ENCODE measurements around the gene CCDC13. TPM values are rescaled to one million over a fixed set of nuclear protein-coding genes. Genes with fewer than 3 reads are reported as not detected.

Gene CCDC13
- total RNA-seq, 6 experiments from 2014 or later, result 1.2 to 2.5 (median 1.6) TPM

- peak; percentile 62 to 79 (median 70) for ATAC-seq
- Histone ChIP-seq H3K36me3 (peaks cover 0 to 14% (median 4%) of the 10 kb centered on the region in 4 donors), H3K4me3 (no peak overlapping the region), H3K27me3 (no peaks in the 10 kb centered on the region), H3K9me3 (no peaks in the 10 kb centered on the region), H3K27ac (peak overlapping the region; percentile 70 to 94 (median 91)), H3K4me1 (peaks cover 0 to 65% (median 21%) of the 10 kb centered on the region in 4 donors)
- intact Hi-C loops (cut with DNase I), result no loop called here
- TF ChIP-seq CTCF (IDR thresholded peaks at IDR 0.05) (no peak), POLR2A (IDR thresholded peaks at IDR 0.05) (peak; percentile 47)
- DNase-seq, result no peak
- 60% methylated on average over 3 of the region's 3 CpGs for WGBS (ENCODE audit: insufficient coverage, low coverage, low lambda C conversion rate, missing lambda C conversion rate)
These were observed 7.3 kb upstream of the CCDC13 start for GRCh38 chr3:42780398-42780797.

GRCh38 chr3:42778644-42779043 is 5.6 kb upstream of the CCDC13 start:
- 14% methylated on average over 2 of the region's 2 CpGs for WGBS (ENCODE audit: insufficient coverage, low coverage, low lambda C conversion rate, missing lambda C conversion rate)
- Histone ChIP-seq H3K27me3 (no peaks in the 10 kb centered on the region), H3K4me3 (no peak overlapping the region), H3K36me3 (peaks cover 0 to 8% (median 2%) of the 10 kb centered on the region in 4 donors), H3K4me1 (peaks cover 0 to 50% (median 18%) of the 10 kb centered on the region in 4 donors), H3K27ac (peak overlapping the region; percentile 25 to 94 (median 91)), H3K9me3 (no peaks in the 10 kb centered on the region)
- DNase-seq, result no peak
- ATAC-seq, result peak; percentile 1 to 19 (median 10)
- intact Hi-C loops (cut with DNase I), result no loop called here
- no peak for TF ChIP-seq POLR2A (IDR thresholded peaks at IDR 0.05)
- no peak for TF ChIP-seq CTCF (IDR thresholded peaks at IDR 0.05)

GRCh38 chr3:42773409-42773751 is 327 bp upstream of the CCDC13 start:
- no peak for DNase-seq
- H3K4me3 ChIP-seq, result peak overlapping the region; percentile 27 to 51 (median 36)
- no peaks in the 10 kb centered on the region for H3K9me3 ChIP-seq
- no peaks in the 10 kb centered on the region for H3K36me3 ChIP-seq
- peaks cover 0 to 6% (median 3%) of the 10 kb centered on the region in 4 donors for H3K4me1 ChIP-seq
- peak overlapping the region in 2 of 3 donors; percentile 50 to 63 for H3K27ac ChIP-seq
- 7% methylated on average over 6 of the region's 6 CpGs for WGBS (ENCODE audit: insufficient coverage, low coverage, low lambda C conversion rate, missing lambda C conversion rate)
- intact Hi-C loops (cut with DNase I), result no loop called here
- no peak for ATAC-seq
- no peak for TF ChIP-seq CTCF (IDR thresholded peaks at IDR 0.05)
- TF ChIP-seq POLR2A (IDR thresholded peaks at IDR 0.05), result no peak
- no peaks in the 10 kb centered on the region for H3K27me3 ChIP-seq

- WGBS (ENCODE audit: insufficient coverage, low coverage, low lambda C conversion rate, missing lambda C conversion rate), result 78% methylated on average over 1 of the region's 1 CpG
- no peak overlapping the region for H3K4me3 ChIP-seq
- H3K4me1 ChIP-seq, result no peaks in the 10 kb centered on the region
- H3K9me3 ChIP-seq, result no peaks in the 10 kb centered on the region
- DNase-seq, result no peak
- TF ChIP-seq POLR2A (IDR thresholded peaks at IDR 0.05) (no peak), CTCF (IDR thresholded peaks at IDR 0.05) (no peak)
- no peaks in the 10 kb centered on the region for H3K36me3 ChIP-seq
- ATAC-seq, result no peak
- intact Hi-C loops (cut with DNase I), result no loop called here
- H3K27ac ChIP-seq, result no peak overlapping the region
- no peaks in the 10 kb centered on the region for H3K27me3 ChIP-seq
These were observed 1.8 kb downstream of the CCDC13 start for GRCh38 chr3:42771271-42771670.

All from right lobe of liver (tissue), 6 donors.